B cell (primary cell): Measurements from ENCODE around the gene ANKRD11. TPM values are rescaled to one million over a fixed set of nuclear protein-coding genes. Genes with fewer than 3 reads are reported as not detected.

ENCODE experiments used
- ATAC-seq: fragments of 200-7000 bp; cut with Tn5 transposase; one replicate; pipeline ENCODE4 v1.10.0; 2021; ENCODE audit warnings: low read depth, mild to moderate bottlenecking, moderate number of reproducible peaks, moderate library complexity
- CTCF ChIA-PET: fragments of 350-600 bp; sonication (Branson Sonifier 250); formaldehyde crosslinking; loops from one replicate; lab custom pipeline; 2021; ENCODE audit warnings: antibody characterized with exemption, inconsistent platforms; lab: Charles Lee
- POLR2A ChIA-PET: fragments of 350-600 bp; sonication (Branson Sonifier 250); formaldehyde crosslinking; loops from one replicate; lab custom pipeline; 2021; ENCODE audit warnings: antibody characterized with exemption; lab: Charles Lee
- DNase-seq: peaks from one replicate; pipeline ENCODE4 v3.0.0; 2013
- H2AFZ ChIP-seq: 2 replicates; pipeline ENCODE4 v1.6.1; 2012; ENCODE audit warnings: mild to moderate bottlenecking, low read depth, low read length; ENCODE audit not compliant: insufficient read depth, poor library complexity, severe bottlenecking
- H3K27ac ChIP-seq, 2 donors: 1 replicate in 1 of 2; 2 replicates in 1 of 2; pipeline ENCODE4 v1.5.1; 2012 to 2013; ENCODE audit warnings: low read length in 2 of 2, mild to moderate bottlenecking in 2 of 2, moderate library complexity in 1 of 2
- H3K27me3 ChIP-seq, 4 experiments: fragments of 200-600 bp in 1 of 4; sonication (generic) in 1 of 4; replicated peaks in 1 of 4; 1 replicate in 2 of 4; 2 replicates in 2 of 4; pipeline versions ENCODE4 v1.6.1 to v1.7.0; 2013 to 2016; ENCODE audit warnings: low read length in 3 of 4, mild to moderate bottlenecking in 2 of 4, mixed read lengths in 1 of 4, moderate library complexity in 1 of 4; ENCODE audit not compliant: insufficient read depth in 4 of 4, control insufficient read depth in 3 of 4; ENCODE audit errors: control extremely low read depth in 1 of 4
- H3K36me3 ChIP-seq, 2 experiments: replicated peaks in 1 of 2; 1 replicate in 1 of 2; 2 replicates in 1 of 2; pipeline versions ENCODE4 v1.6.1 to v1.7.1; 2013; ENCODE audit warnings: low read length in 1 of 2; ENCODE audit not compliant: insufficient read depth in 2 of 2, control insufficient read depth in 1 of 2; ENCODE audit errors: control extremely low read depth in 1 of 2, extremely low read depth in 1 of 2
- H3K4me1 ChIP-seq, 2 donors: fragments of 200-600 bp in 1 of 2; sonication (generic) in 1 of 2; 1 replicate in 1 of 2; 2 replicates in 1 of 2; pipeline versions ENCODE4 v1.5.1 to v1.6.1; 2013 to 2017; ENCODE audit warnings: low read length in 2 of 2; ENCODE audit not compliant: control insufficient read depth in 2 of 2, insufficient read depth in 2 of 2
- H3K4me2 ChIP-seq: replicated peaks from 2 replicates; pipeline ENCODE3; 2012; ENCODE audit warnings: mild to moderate bottlenecking, low read depth, low read length; ENCODE audit not compliant: poor library complexity, severe bottlenecking
- H3K4me3 ChIP-seq, 5 experiments: fragments of 200-600 bp in 1 of 5; sonication (generic) in 1 of 5; 1 replicate in 3 of 5; 2 replicates in 2 of 5; pipeline versions ENCODE4 v1.5.1 to v1.7.0; 2011 to 2016; ENCODE audit warnings: low read length in 4 of 5, mild to moderate bottlenecking in 4 of 5, low read depth in 2 of 5, control low read depth in 1 of 5, moderate library complexity in 1 of 5; ENCODE audit not compliant: insufficient read depth in 1 of 5; ENCODE audit errors: control extremely low read depth in 1 of 5, extremely low read depth in 1 of 5
- H3K79me2 ChIP-seq: fragments of 200-600 bp; sonication (generic); one replicate; pipeline ENCODE4 v1.6.0; 2016; ENCODE audit warnings: low read length; ENCODE audit not compliant: control insufficient read depth, insufficient read depth
- H3K9ac ChIP-seq: fragments of 200-600 bp; sonication (generic); 2 replicates; pipeline ENCODE4 v1.6.1; 2017; ENCODE audit warnings: mild to moderate bottlenecking, low read length, moderate library complexity
- H3K9me3 ChIP-seq, 3 donors: one replicate each; pipeline versions ENCODE4 v1.6.1 to v1.7.1; 2013; ENCODE audit warnings: low read length in 2 of 3; ENCODE audit not compliant: control insufficient read depth in 2 of 3, insufficient read depth in 1 of 3; ENCODE audit errors: control extremely low read depth in 1 of 3
- H4K20me1 ChIP-seq: 2 replicates; pipeline ENCODE4 v1.6.0; 2012; ENCODE audit warnings: mild to moderate bottlenecking, low read length; ENCODE audit not compliant: insufficient read depth, control insufficient read depth, poor library complexity, severe bottlenecking
- H3K27ac Mint-ChIP-seq: one replicate; pipeline ENCODE4 v1.8.0; 2021; ENCODE audit warnings: mixed read lengths
- H3K27me3 Mint-ChIP-seq: one replicate; pipeline ENCODE4 v1.8.0; 2021; ENCODE audit warnings: mixed read lengths
- H3K4me1 Mint-ChIP-seq: one replicate; pipeline ENCODE4 v1.8.0; 2021; ENCODE audit warnings: mixed read lengths
- H3K4me3 Mint-ChIP-seq: one replicate; pipeline ENCODE4 v1.8.0; 2021; ENCODE audit warnings: mixed read lengths
- H3K9me3 Mint-ChIP-seq: one replicate; pipeline ENCODE4 v1.8.0; 2022; ENCODE audit warnings: mixed read lengths; ENCODE audit not compliant: insufficient read depth
- EZH2 ChIP-seq: IDR thresholded peaks from 2 replicates; pipeline ENCODE4 v1.6.1; 2012; ENCODE audit warnings: borderline replicate concordance, low read depth, mild to moderate bottlenecking, moderate library complexity, low read length; ENCODE audit not compliant: insufficient read depth, poor library complexity, severe bottlenecking
- WGBS: methylation state at CpG from one replicate; pipeline ENCODE4 v1.1.5; 2013; ENCODE audit warnings: missing lambda C conversion rate; ENCODE audit not compliant: insufficient coverage; 5-methylcytosine and 5-hydroxymethylcytosine counted together
- intact Hi-C: fragments of 100-400 bp; cut with micrococcal nuclease; formaldehyde crosslinking; loops from one replicate; pipeline ENCODE4 v1.10.0; 2022
- polyA plus RNA-seq: library from polyadenylated mRNA; depleted of rRNA; stranded (reverse); fragments of >200 nt; gene quantifications from 2 replicates; pipeline ENCODE4 v1.2.3, GENCODE V29; 2012
- total RNA-seq, 2 donors: library from RNA; stranded (reverse); fragments of 120-200 nt in 1 of 2; gene quantifications; 1 replicate in 1 of 2; 2 replicates in 1 of 2; pipeline versions ENCODE4 v1.2.3 to v1.2.4, GENCODE V29; 2013 to 2022
- TF ChIP-seq, protein P1 (sequence below): fragments of 200-600 bp; IDR thresholded peaks from one replicate; pipeline ENCODE4 v1.8.0; 2022; ENCODE audit warnings: antibody characterized with exemption, mild to moderate bottlenecking

Gene ANKRD11
- total and polyA plus RNA-seq, 2 donors (not counting 1 experiment from before 2014, with no cell fraction given) = 67.9 to 314 TPM

DNA sequence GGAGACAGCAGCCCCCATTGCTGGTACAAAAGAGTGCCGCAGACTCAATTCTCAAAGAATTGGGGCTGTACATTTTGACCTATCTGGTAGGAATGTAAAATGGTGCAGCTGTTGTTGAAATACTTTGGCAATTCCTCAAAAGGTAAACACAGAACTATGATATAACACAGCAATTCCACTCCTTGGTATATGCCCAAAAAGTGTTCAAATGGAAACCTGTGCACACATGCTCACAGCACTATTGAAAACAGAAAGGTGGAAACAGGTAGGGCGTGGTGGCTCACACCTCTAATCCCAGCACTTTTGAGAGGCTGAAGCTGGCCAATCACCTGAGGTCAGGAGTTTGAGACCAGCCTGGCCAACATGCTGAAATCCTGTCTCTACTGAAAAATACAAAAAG lies 34.7 kb downstream of the ANKRD11 start:
- Mint-ChIP-seq H3K9me3 (no peaks in the 10 kb centered on the region), H3K27ac (peak overlapping the region; percentile 70), H3K4me3 (no peak overlapping the region), H3K27me3 (no peaks in the 10 kb centered on the region), H3K4me1 (peaks cover 46% of the 10 kb centered on the region)
- ChIA-PET POLR2A (interaction anchor here (1.2 to 1.6 kb wide), 2 partner anchors 21 to 23 kb away, joined by 4 to 6 read pairs; no protein-coding TSS in a partner anchor), CTCF (interaction anchor here (1.2 kb wide), 2 partner anchors 19 to 76 kb away, joined by 4 to 5 read pairs; no protein-coding TSS in a partner anchor)
- H3K4me1 ChIP-seq = peaks cover 33 to 40% of the 10 kb centered on the region in 2 donors
- no peak overlapping the region for H2AFZ ChIP-seq
- peaks cover 97% of the 10 kb centered on the region for H4K20me1 ChIP-seq
- 100% methylated on average over 1 of the region's 2 CpGs for WGBS
- intact Hi-C loops = no loop called here
- DNase-seq = no peak
- no peak overlapping the region for H3K9ac ChIP-seq
- no peak overlapping the region for H3K4me2 ChIP-seq
- no peaks in the 10 kb centered on the region for H3K36me3 ChIP-seq
- H3K9me3 ChIP-seq = peaks cover 0 to 25% (median 0%) of the 10 kb centered on the region in 3 donors
- TF ChIP-seq, protein P1, sequence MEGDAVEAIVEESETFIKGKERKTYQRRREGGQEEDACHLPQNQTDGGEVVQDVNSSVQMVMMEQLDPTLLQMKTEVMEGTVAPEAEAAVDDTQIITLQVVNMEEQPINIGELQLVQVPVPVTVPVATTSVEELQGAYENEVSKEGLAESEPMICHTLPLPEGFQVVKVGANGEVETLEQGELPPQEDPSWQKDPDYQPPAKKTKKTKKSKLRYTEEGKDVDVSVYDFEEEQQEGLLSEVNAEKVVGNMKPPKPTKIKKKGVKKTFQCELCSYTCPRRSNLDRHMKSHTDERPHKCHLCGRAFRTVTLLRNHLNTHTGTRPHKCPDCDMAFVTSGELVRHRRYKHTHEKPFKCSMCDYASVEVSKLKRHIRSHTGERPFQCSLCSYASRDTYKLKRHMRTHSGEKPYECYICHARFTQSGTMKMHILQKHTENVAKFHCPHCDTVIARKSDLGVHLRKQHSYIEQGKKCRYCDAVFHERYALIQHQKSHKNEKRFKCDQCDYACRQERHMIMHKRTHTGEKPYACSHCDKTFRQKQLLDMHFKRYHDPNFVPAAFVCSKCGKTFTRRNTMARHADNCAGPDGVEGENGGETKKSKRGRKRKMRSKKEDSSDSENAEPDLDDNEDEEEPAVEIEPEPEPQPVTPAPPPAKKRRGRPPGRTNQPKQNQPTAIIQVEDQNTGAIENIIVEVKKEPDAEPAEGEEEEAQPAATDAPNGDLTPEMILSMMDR = no peak
- TF ChIP-seq EZH2 = no peak
- H3K27ac ChIP-seq = no peak overlapping the region
- no peak for ATAC-seq
- peaks cover 91% of the 10 kb centered on the region for H3K79me2 ChIP-seq
- H3K4me3 ChIP-seq = no peak overlapping the region
- H3K27me3 ChIP-seq = no peaks in the 10 kb centered on the region

DNA sequence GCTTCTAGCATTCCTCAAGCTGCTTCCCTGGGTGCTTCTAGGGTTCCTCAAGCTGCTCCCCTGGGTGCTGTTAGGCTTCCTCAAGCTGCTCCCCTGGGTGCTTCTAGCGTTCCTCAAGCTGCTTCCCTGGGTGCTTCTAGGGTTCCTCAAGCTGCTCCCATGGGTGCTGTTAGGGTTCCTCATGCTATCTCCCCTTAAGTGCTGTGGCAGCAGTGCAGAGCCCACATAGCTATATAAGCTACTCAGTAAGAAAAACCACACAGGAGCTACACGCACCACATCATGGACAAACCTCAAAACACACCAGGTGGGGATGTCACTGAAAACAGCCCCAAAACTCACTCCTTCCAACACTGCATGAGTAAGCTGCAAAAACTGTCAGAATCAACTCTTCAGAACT lies 35.2 kb downstream of the ANKRD11 start:
- ChIA-PET POLR2A (interaction anchor here (0.7 to 1.6 kb wide), 3 partner anchors 9 to 23 kb away, joined by 4 to 6 read pairs (median 6); no protein-coding TSS in a partner anchor), CTCF (interaction anchor here (1.2 kb wide), 2 partner anchors 19 to 75 kb away, joined by 4 to 5 read pairs; no protein-coding TSS in a partner anchor)
- no peaks in the 10 kb centered on the region for H3K36me3 ChIP-seq
- no peak overlapping the region for H3K9ac ChIP-seq
- ATAC-seq (peak; percentile 35), DNase-seq (peak; percentile 70)
- no peak overlapping the region for H2AFZ ChIP-seq
- peaks cover 97% of the 10 kb centered on the region for H4K20me1 ChIP-seq
- H3K4me2 ChIP-seq = no peak overlapping the region
- peaks cover 48% of the 10 kb centered on the region for H3K4me1 Mint-ChIP-seq
- peaks cover 38 to 41% of the 10 kb centered on the region in 2 donors for H3K4me1 ChIP-seq
- no peak overlapping the region for H3K4me3 Mint-ChIP-seq
- TF ChIP-seq EZH2 = no peak
- TF ChIP-seq, protein P1 = no peak
- H3K4me3 ChIP-seq = no peak overlapping the region
- H3K9me3 ChIP-seq = peaks cover 0 to 25% (median 0%) of the 10 kb centered on the region in 3 donors
- intact Hi-C loops = no loop called here
- no peaks in the 10 kb centered on the region for H3K27me3 Mint-ChIP-seq
- H3K9me3 Mint-ChIP-seq = no peaks in the 10 kb centered on the region
- peak overlapping the region in 1 of 2 donors; percentile 28 for H3K27ac ChIP-seq
- WGBS = 14% methylated on average over 2 of the region's 2 CpGs
- no peaks in the 10 kb centered on the region for H3K27me3 ChIP-seq
- H3K27ac Mint-ChIP-seq = peak overlapping the region; percentile 70
- H3K79me2 ChIP-seq = peaks cover 91% of the 10 kb centered on the region
